Ishikawa (cell line): Measurements from ENCODE around the gene GSG1L2.

Experiments used
- EGR1 ChIP-seq: IDR thresholded peaks from 2 replicates; pipeline ENCODE4 v1.6.1; 2012
- EP300 ChIP-seq: IDR thresholded peaks from 2 replicates; pipeline ENCODE4 v1.6.1; 2012; ENCODE audit warnings: borderline replicate concordance
- MAX ChIP-seq: IDR thresholded peaks from 2 replicates; pipeline ENCODE4 v1.6.1; 2012
- REST ChIP-seq: IDR thresholded peaks from 2 replicates; pipeline ENCODE4 v1.6.1; 2012; ENCODE audit warnings: low read depth, mild to moderate bottlenecking
- YY1 ChIP-seq: IDR thresholded peaks from 2 replicates; pipeline ENCODE4 v1.6.1; 2012; ENCODE audit warnings: low read depth
- ZBTB7A ChIP-seq: IDR thresholded peaks from 2 replicates; pipeline ENCODE4 v1.6.1; 2012; ENCODE audit warnings: low read depth

- no peak for TF ChIP-seq MAX
- no peak for TF ChIP-seq EP300
- TF ChIP-seq EGR1: no peak
- TF ChIP-seq REST: no peak
- no peak for TF ChIP-seq ZBTB7A
- TF ChIP-seq YY1: no peak
Observed at GRCh38 chr17:9855036-9855435, 33.2 kb upstream of the GSG1L2 start.
